HEK293 (cell line): ENCODE data around the gene TLNRD1.
A peak's percentile ranks its signal among the peaks of the same experiment; 100 is the strongest.

ENCODE experiments used
- CTCF ChIA-PET: fragments of 350-600 bp; formaldehyde crosslinking; extraction: SDS; loops from one replicate; lab custom pipeline; 2021; ENCODE audit warnings: antibody characterized with exemption; lab: Yijun Ruan, JAX
- POLR2A ChIA-PET: fragments of 300-600 bp; formaldehyde crosslinking; extraction: SDS; loops from one replicate; lab custom pipeline; 2020; ENCODE audit warnings: antibody characterized with exemption, inconsistent platforms; lab: Yijun Ruan, JAX
- H3K27ac ChIP-seq: fragments of 200-500 bp; sonication (Bioruptor generic); 2 replicates; pipeline ENCODE4 v1.5.1; 2014; ENCODE audit warnings: low read depth, low read length, control low read depth, inconsistent platforms; ENCODE audit errors: extremely low read depth
- H3K36me3 ChIP-seq, 2 experiments: fragments of 200-500 bp in 1 of 2; sonication (Bioruptor generic) in 1 of 2; 1 replicate in 1 of 2; 2 replicates in 1 of 2; pipeline ENCODE4 v1.5.1; 2014 to 2017; ENCODE audit warnings: inconsistent platforms in 2 of 2, low read length in 2 of 2; ENCODE audit not compliant: control insufficient read depth in 2 of 2, insufficient read depth in 1 of 2
- H3K4me1 ChIP-seq: fragments of 200-500 bp; sonication (Bioruptor generic); 2 replicates; pipeline ENCODE4 v1.5.1; 2014; ENCODE audit warnings: mild to moderate bottlenecking, low read length, inconsistent platforms; ENCODE audit not compliant: control insufficient read depth, insufficient read depth
- H3K4me3 ChIP-seq: 2 replicates; pipeline ENCODE4 v1.5.1; 2011; ENCODE audit warnings: low read depth, mild to moderate bottlenecking, control low read depth, low read length, moderate library complexity
- H3K9me3 ChIP-seq: fragments of 200-500 bp; sonication (Bioruptor generic); 2 replicates; pipeline ENCODE4 v1.5.1; 2014; ENCODE audit warnings: low read depth, low read length, inconsistent platforms; ENCODE audit not compliant: control insufficient read depth, insufficient read depth
- BCL11A ChIP-seq: fragments of 450-650 bp; formaldehyde crosslinking; IDR thresholded peaks from 2 replicates; pipeline ENCODE4 v1.5.1; 2016; ENCODE audit warnings: low read depth, missing biosample characterization, missing genetic modification characterization
- BCL11B ChIP-seq: fragments of 450-650 bp; formaldehyde crosslinking; IDR thresholded peaks from 2 replicates; pipeline ENCODE4 v1.5.1; 2016; ENCODE audit warnings: low read depth, missing biosample characterization, missing genetic modification characterization
- OSR2 ChIP-seq: fragments of 450-650 bp; formaldehyde crosslinking; IDR thresholded peaks from 2 replicates; pipeline ENCODE4 v1.5.1; 2016; ENCODE audit warnings: missing biosample characterization, missing genetic modification characterization
- RBAK ChIP-seq: fragments of 450-650 bp; formaldehyde crosslinking; IDR thresholded peaks from 2 replicates; pipeline ENCODE4 v1.5.1; 2016; ENCODE audit warnings: missing biosample characterization, missing genetic modification characterization
- YY2 ChIP-seq: fragments of 450-650 bp; formaldehyde crosslinking; IDR thresholded peaks from 2 replicates; pipeline ENCODE4 v1.5.1; 2016; ENCODE audit warnings: missing biosample characterization, missing genetic modification characterization
- ZBTB17 ChIP-seq: fragments of 450-650 bp; formaldehyde crosslinking; IDR thresholded peaks from 2 replicates; pipeline ENCODE4 v1.5.1; 2016; ENCODE audit warnings: missing biosample characterization, missing genetic modification characterization
- ZBTB49 ChIP-seq: fragments of 450-650 bp; formaldehyde crosslinking; IDR thresholded peaks from 2 replicates; pipeline ENCODE4 v1.5.1; 2016; ENCODE audit warnings: missing biosample characterization, missing genetic modification characterization, low read depth
- ZFHX2 ChIP-seq: fragments of 450-650 bp; formaldehyde crosslinking; conservative IDR thresholded peaks from 2 replicates; pipeline ENCODE4 v1.5.1; 2016; ENCODE audit warnings: missing biosample characterization, missing genetic modification characterization
- ZNF280C ChIP-seq: fragments of 450-650 bp; formaldehyde crosslinking; IDR thresholded peaks from 2 replicates; pipeline ENCODE4 v1.5.1; 2016; ENCODE audit warnings: missing biosample characterization, missing genetic modification characterization
- ZNF280D ChIP-seq: fragments of 450-650 bp; formaldehyde crosslinking; IDR thresholded peaks from 2 replicates; pipeline ENCODE4 v1.5.1; 2016; ENCODE audit warnings: missing biosample characterization, missing genetic modification characterization
- ZNF324 ChIP-seq: fragments of 450-650 bp; formaldehyde crosslinking; IDR thresholded peaks from 2 replicates; pipeline ENCODE4 v1.5.1; 2016; ENCODE audit warnings: missing biosample characterization, missing genetic modification characterization
- ZNF354C ChIP-seq: fragments of 450-650 bp; formaldehyde crosslinking; IDR thresholded peaks from 2 replicates; pipeline ENCODE4 v1.5.1; 2016; ENCODE audit warnings: missing biosample characterization, missing genetic modification characterization, low read depth, borderline replicate concordance
- ZNF626 ChIP-seq: fragments of 450-650 bp; sonication (Bioruptor Pico); formaldehyde crosslinking; IDR thresholded peaks from 2 replicates; pipeline ENCODE4 v1.5.1; 2018; ENCODE audit warnings: missing biosample characterization, missing genetic modification characterization, inconsistent platforms
- ZNF664 ChIP-seq: fragments of 450-650 bp; formaldehyde crosslinking; IDR thresholded peaks from 2 replicates; pipeline ENCODE4 v1.5.1; 2016; ENCODE audit warnings: missing biosample characterization, missing genetic modification characterization
- ZNF785 ChIP-seq: fragments of 450-650 bp; formaldehyde crosslinking; IDR thresholded peaks from 2 replicates; pipeline ENCODE4 v1.5.1; 2016; ENCODE audit warnings: missing biosample characterization, missing genetic modification characterization
- TF ChIP-seq, protein P1 (sequence below): fragments of 450-650 bp; formaldehyde crosslinking; IDR thresholded peaks from 2 replicates; pipeline ENCODE4 v1.5.1; 2016; ENCODE audit warnings: missing biosample characterization, missing genetic modification characterization, borderline replicate concordance
- TF ChIP-seq, protein P2 (sequence below): fragments of 450-650 bp; formaldehyde crosslinking; IDR thresholded peaks from 2 replicates; pipeline ENCODE4 v1.5.1; 2016; ENCODE audit warnings: missing biosample characterization, missing genetic modification characterization

Gene TLNRD1

DNA sequence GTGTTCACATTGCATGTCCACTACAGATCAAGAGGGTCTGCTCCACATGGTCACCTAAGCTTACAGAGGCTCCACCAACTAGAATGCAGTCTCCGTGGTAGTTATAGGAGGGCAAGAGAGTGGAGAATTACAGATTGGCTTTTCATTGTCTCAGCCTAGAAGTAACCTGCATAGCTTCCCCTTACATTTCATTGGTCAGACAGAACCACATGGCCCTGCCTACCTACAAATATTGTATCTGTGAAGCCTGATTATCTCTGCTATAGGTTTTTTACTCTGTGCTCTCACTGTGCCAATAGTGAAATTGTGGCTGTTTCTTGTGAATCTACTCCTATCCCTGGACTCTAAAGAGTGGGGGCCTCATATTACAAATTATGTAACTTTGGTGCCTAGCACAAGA lies 2.5 kb upstream of the TLNRD1 start:
- CTCF ChIA-PET = interaction anchor here (0.5 to 4.7 kb wide), 5 partner anchors 19 to 757 kb away, joined by 3 to 31 read pairs (median 4); no protein-coding TSS in a partner anchor
- Histone ChIP-seq H3K36me3 (peaks cover 0 to 9% of the 10 kb centered on the region in 2 experiments; a peak in 1 of 3 replicates), H3K4me1 (peaks cover 3% of the 10 kb centered on the region; the same call in 1 of the 2 replicates), H3K4me3 (no peak overlapping the region), H3K9me3 (no peaks in the 10 kb centered on the region), H3K27ac (no peak overlapping the region)
- TF ChIP-seq RBAK (tag by site-specific recombination) (no peak), ZBTB17 (tag by site-specific recombination) (0 out of 2 replicates have a peak, but pooled peaks have one; percentile 23), ZBTB49 (no peak)
- TF ChIP-seq, protein P1, sequence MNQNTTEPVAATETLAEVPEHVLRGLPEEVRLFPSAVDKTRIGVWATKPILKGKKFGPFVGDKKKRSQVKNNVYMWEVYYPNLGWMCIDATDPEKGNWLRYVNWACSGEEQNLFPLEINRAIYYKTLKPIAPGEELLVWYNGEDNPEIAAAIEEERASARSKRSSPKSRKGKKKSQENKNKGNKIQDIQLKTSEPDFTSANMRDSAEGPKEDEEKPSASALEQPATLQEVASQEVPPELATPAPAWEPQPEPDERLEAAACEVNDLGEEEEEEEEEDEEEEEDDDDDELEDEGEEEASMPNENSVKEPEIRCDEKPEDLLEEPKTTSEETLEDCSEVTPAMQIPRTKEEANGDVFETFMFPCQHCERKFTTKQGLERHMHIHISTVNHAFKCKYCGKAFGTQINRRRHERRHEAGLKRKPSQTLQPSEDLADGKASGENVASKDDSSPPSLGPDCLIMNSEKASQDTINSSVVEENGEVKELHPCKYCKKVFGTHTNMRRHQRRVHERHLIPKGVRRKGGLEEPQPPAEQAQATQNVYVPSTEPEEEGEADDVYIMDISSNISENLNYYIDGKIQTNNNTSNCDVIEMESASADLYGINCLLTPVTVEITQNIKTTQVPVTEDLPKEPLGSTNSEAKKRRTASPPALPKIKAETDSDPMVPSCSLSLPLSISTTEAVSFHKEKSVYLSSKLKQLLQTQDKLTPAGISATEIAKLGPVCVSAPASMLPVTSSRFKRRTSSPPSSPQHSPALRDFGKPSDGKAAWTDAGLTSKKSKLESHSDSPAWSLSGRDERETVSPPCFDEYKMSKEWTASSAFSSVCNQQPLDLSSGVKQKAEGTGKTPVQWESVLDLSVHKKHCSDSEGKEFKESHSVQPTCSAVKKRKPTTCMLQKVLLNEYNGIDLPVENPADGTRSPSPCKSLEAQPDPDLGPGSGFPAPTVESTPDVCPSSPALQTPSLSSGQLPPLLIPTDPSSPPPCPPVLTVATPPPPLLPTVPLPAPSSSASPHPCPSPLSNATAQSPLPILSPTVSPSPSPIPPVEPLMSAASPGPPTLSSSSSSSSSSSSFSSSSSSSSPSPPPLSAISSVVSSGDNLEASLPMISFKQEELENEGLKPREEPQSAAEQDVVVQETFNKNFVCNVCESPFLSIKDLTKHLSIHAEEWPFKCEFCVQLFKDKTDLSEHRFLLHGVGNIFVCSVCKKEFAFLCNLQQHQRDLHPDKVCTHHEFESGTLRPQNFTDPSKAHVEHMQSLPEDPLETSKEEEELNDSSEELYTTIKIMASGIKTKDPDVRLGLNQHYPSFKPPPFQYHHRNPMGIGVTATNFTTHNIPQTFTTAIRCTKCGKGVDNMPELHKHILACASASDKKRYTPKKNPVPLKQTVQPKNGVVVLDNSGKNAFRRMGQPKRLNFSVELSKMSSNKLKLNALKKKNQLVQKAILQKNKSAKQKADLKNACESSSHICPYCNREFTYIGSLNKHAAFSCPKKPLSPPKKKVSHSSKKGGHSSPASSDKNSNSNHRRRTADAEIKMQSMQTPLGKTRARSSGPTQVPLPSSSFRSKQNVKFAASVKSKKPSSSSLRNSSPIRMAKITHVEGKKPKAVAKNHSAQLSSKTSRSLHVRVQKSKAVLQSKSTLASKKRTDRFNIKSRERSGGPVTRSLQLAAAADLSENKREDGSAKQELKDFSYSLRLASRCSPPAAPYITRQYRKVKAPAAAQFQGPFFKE (tag by site-specific recombination) = no peak
- POLR2A ChIA-PET = interaction anchor here (0.5 to 1.0 kb wide), 2 partner anchors 8 to 9 kb away, joined by 3 to 4 read pairs; no protein-coding TSS in a partner anchor

- Histone ChIP-seq H3K27ac (no peak overlapping the region), H3K9me3 (no peaks in the 10 kb centered on the region), H3K4me3 (no peak overlapping the region), H3K36me3 (peaks cover 3 to 9% of the 10 kb centered on the region in 2 experiments; a peak in 2 of 3 replicates), H3K4me1 (peaks cover 7% of the 10 kb centered on the region)
- POLR2A ChIA-PET = interaction anchor here (1.5 kb wide), 1 partner anchor 324 kb away, joined by 3 read pairs; the partner anchor contains the start of gene STARD5
- CTCF ChIA-PET = interaction anchor here (0.7 to 4.7 kb wide), 2 partner anchors 220 to 266 kb away, joined by 4 to 31 read pairs; partner anchors contain the start of gene CEMIP
- TF ChIP-seq ZFHX2 (no peak), RBAK (tag by site-specific recombination) (no peak), BCL11B (tag by site-specific recombination) (no peak), OSR2 (no peak), ZNF626 (tag by site-specific recombination) (no peak), BCL11A (no peak), ZNF785 (tag by site-specific recombination) (no peak), ZNF664 (tag by site-specific recombination) (no peak), ZNF324 (tag by site-specific recombination) (no peak), ZNF280D (tag by site-specific recombination) (no peak), YY2 (tag by site-specific recombination) (no peak), ZNF354C (tag by site-specific recombination) (no peak), ZNF280C (tag by site-specific recombination) (no peak)
- TF ChIP-seq, protein P2, sequence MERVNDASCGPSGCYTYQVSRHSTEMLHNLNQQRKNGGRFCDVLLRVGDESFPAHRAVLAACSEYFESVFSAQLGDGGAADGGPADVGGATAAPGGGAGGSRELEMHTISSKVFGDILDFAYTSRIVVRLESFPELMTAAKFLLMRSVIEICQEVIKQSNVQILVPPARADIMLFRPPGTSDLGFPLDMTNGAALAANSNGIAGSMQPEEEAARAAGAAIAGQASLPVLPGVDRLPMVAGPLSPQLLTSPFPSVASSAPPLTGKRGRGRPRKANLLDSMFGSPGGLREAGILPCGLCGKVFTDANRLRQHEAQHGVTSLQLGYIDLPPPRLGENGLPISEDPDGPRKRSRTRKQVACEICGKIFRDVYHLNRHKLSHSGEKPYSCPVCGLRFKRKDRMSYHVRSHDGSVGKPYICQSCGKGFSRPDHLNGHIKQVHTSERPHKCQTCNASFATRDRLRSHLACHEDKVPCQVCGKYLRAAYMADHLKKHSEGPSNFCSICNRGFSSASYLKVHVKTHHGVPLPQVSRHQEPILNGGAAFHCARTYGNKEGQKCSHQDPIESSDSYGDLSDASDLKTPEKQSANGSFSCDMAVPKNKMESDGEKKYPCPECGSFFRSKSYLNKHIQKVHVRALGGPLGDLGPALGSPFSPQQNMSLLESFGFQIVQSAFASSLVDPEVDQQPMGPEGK = no peak
Measured at GRCh38 chr15:80999623-81000036, 1.1 kb upstream of the TLNRD1 start.
